GM18519 (cell line): Measurements from ENCODE around the gene ZIM2.

Source experiments
- ATAC-seq: cut with Tn5 transposase; IDR thresholded peaks from one replicate; pipeline ENCODE4 v1.9.1; 2021; ENCODE audit warnings: mild to moderate bottlenecking, moderate library complexity; ENCODE audit not compliant: unreplicated experiment, low FRiP score

ZIM2 gene

GRCh38 chr19:56811480-56811879, 29.0 kb downstream of the ZIM2 start:
- no peak for ATAC-seq

- no peak for ATAC-seq
Observed at GRCh38 chr19:56810260-56810659, 30.3 kb downstream of the ZIM2 start.

DNA sequence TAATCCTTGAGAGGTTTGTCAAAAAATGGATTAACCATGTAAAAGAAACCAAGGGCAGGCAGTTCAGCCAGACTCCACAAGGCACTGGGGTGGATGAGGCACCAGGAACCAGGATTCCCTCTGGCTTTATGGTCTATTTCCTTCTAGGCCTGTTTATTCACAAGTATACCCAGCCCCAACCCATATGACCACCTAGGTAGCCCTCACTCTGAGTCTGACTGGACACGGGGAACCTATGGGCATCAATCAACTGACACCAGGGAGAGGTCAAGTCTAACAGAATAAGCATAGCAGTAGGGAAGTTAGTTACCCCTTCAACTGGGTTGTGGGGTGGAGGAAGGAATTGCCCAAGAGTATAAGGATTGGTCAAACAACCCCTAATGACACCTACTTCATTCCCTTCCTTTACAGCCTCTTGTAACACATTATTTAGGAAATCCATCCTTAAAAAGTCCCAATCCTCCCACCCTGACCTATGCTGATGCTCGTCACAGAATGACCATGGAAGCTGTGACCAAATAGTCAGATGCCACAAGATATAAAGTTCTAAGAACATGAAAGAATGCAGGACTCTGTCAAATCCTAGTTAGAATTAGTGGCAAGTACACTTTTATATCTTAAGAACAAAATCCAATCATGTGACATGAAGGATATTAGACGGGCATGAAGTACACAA, 31.7 kb downstream of the ZIM2 start:
- ATAC-seq: no peak

- no peak for ATAC-seq
Observed at GRCh38 chr19:56806639-56807038, 33.9 kb downstream of the ZIM2 start.

GRCh38 chr19:56778351-56778750, 62.2 kb downstream of the ZIM2 start:
- ATAC-seq: no peak

DNA sequence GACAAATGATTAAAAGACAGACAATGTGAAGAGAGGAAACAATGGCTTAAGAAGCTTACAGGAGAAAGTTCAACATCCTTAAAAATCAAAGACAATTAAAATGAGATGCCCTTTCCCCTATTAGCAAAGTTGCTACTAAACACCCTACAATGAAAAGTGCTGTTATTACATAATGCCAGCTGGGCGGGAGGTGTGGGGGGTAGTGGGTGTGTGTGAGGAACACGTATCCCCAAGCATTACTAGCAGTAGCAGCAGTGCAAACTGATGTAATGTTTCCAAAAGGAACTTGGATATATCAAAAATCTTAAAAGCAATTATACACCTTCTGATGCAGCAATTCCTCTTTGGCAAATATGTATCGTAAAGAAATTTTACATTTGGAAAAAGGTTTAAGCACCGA, 70.9 kb downstream of the ZIM2 start:
- no peak for ATAC-seq

DNA sequence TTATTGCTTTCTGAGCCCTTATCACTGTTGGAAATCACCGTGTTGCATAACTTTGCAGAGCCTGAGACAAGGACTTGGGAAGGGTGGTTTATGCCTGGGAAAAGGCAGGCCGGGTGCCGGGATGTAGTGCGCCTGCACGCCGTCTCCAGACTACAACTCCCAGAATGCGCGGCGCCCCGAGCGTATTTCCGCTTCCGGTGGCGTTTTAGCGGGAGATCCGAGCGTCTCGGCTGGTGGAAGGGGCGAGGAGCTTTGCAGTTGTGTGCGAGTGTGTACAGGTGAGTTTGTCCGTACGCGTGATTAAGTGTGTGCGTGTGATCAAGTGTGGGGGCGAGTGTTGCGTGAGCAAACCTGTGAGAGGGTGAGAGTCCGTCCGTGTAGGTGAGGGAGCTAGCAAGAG, 75.4 kb downstream of the ZIM2 start:
- ATAC-seq: no peak

DNA sequence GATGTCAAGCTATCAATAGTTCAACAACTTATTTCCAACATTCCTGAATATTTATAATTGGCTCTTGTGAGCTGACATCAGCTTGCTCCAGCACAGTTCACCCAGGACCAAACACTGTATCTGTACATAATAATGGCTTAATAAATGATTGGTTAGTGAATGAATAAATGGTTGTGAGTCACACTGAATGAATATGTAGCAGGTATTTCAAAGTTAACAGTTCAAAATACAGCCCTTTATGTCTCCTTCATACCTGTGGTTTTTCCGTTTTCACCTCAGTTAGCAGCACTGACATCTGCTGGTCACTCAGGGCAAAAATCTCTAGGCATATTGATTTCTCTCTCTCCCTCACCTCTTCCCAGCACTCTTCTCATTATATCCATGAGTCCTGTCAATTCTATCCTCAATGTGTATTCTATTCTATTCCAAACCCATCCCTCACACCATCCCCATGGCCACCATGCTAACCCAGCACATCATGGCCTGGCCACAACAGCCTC, 76.3 kb downstream of the ZIM2 start:
- no peak for ATAC-seq

- no peak for ATAC-seq
Observed at GRCh38 chr19:56760842-56761241, 79.7 kb downstream of the ZIM2 start.

- ATAC-seq: no peak
Observed at GRCh38 chr19:56759531-56759930, 81.0 kb downstream of the ZIM2 start.

DNA sequence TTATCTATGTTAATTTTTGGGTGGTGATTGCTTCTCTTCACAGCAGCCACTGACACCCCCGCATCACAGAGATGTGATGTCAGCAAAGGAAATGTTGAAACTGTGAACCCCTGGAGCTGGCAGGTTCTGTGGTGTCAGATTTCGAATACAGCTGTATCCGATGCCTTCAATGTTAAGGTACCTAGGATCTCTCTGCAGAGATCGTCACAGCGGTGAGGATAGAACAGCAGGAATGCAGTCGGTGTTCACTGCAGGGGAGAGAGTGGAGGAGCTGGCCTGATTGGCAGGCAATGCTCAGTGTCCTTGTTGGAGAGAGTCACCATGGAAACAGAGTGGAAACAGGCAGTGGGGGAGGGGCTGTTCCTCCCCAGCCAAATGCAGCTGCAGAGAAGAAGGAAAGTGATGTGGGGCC, 89.4 kb downstream of the ZIM2 start:
- ATAC-seq: no peak

- no peak for ATAC-seq
Observed at GRCh38 chr19:56750658-56751057, 89.9 kb downstream of the ZIM2 start.

DNA sequence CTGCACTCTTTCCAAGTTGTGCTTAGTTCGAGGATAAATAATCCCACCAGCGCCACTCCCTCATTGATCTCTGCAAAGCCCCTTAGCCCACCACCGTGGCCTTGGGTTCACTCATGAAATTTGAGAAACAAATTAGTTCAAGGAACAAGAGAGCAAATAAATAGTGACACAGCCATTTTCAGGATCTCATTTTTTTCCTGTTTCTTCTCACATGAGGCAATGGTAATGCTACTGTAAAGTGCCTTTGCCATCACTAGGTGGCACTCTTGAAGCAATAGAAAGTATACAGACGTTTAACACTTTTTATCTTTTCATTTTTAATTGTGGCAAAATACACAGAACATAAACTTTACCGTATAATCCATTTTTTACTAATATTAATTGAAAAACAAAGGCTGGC, 92.1 kb downstream of the ZIM2 start:
- ATAC-seq: no peak

GRCh38 chr19:56746367-56746766, 94.2 kb downstream of the ZIM2 start:
- ATAC-seq: no peak

- no peak for ATAC-seq
Observed at GRCh38 chr19:56740501-56740900, 100.0 kb downstream of the ZIM2 start.

DNA sequence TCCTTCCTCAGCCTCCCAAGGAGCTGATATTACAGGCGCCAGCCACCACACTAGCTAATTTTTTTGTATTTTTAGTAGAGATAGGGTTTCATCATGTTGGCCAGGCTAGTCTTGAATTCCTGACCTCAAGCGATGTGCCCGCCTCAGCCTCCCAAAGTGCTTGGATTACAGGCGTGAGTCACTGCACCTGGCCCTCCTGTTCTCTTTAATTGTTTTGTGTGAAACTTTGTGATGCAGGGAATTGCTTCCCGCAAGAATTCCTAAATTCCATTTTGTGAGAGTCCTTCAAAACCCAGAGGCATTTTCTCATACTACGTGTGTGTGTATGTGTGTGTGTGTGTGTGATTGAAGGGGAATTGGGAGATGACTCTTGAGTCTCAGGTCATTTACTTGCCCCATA, 104.0 kb downstream of the ZIM2 start:
- no peak for ATAC-seq

DNA sequence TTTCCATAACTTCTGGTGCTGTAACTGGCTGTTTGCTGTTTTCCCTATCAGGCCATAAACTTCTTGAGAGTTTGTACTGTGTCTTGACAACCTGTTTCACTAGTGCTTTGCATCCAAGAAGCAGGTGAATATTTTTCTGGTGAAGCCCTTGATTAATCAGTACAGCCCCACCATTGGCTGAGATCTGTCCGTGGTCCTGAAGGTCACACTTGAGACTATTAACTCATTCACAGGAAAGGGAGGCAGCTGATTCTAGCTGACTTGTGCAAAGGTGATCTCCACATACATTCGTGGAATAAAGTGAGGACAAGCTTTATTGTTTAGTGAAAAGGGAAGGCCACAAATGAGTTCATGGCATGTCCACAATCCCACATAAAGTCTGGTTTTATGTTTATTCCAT, 107.5 kb downstream of the ZIM2 start:
- ATAC-seq: no peak

GRCh38 chr19:56727677-56728076, 112.8 kb downstream of the ZIM2 start:
- ATAC-seq: no peak

DNA sequence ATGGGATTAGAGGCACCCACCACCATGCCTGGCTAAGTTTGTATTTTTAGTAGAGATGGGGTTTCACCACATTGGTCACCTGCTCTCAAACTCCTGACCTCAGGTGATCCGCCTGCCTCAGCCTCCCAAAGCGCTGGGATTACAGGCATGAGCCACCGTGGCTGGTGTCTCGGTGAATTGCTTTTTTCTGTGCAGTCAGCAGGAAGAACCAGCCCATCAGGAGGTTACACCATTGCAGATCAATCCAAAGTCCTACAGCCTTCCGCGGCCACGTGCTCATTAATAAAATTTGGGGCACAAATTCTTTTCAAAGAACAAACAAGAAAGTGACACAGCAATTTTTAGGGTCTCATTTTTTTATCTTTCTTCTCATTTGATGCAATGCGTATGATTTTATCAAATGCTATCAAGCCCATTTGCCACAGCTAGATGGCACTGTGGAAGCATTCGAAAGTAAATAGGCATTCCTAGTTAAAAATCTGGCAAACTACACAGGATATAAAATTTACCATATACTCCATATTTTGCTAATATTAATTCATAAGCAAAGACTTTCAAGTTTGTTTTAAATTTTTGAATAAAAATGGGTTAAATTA, 114.6 kb downstream of the ZIM2 start:
- no peak for ATAC-seq
